Renal pelvis (tissue), 12 donors: ENCODE measurements around the gene BLM. TPM values are rescaled to one million over a fixed set of nuclear protein-coding genes. Genes with fewer than 3 reads are reported as not detected.
A peak's percentile ranks its signal among the peaks of the same experiment; 100 is the strongest.
"Not testable (repeated sequence)": the region's sequence is repeated elsewhere in the genome, so short reads cannot be mapped to it uniquely, and the experiment has no call there.

Experiments
- DNase-seq: peaks from one replicate; pipeline ENCODE4 v3.0.0-alpha.2; 2013
- long read RNA-seq, 16 experiments: transcript quantifications; one replicate each; lab custom pipeline, GENCODE V29; 2026
- polyA plus RNA-seq, 3 donors: library from polyadenylated mRNA; unstranded; fragments of 120-200 nt; gene quantifications; one replicate each; pipeline ENCODE4 v1.2.1, GENCODE V29; 2013; ENCODE audit not compliant: insufficient read length in 3 of 3

Gene BLM
- polyA plus RNA-seq: 10 to 100 TPM; 11.2 to 13.6 (median 13.5) TPM
- long read RNA-seq, donor 1, full-length matches to known transcripts: 1 of 1 reads
- long read RNA-seq, donor 1, partial matches to known transcripts: 0 of 1 reads
- long read RNA-seq, donor 1, other reads (novel, unspliced or antisense): 0 of 1 reads
- long read RNA-seq, donor 2, full-length matches to known transcripts: 1 of 1 reads
- long read RNA-seq, donor 2, partial matches to known transcripts: 0 of 1 reads
- long read RNA-seq, donor 2, other reads (novel, unspliced or antisense): 0 of 1 reads
- long read RNA-seq, donor 3: 0 reads
- long read RNA-seq, donor 4, full-length matches to known transcripts: 1 of 1 reads
- long read RNA-seq, donor 4, partial matches to known transcripts: 0 of 1 reads
- long read RNA-seq, donor 4, other reads (novel, unspliced or antisense): 0 of 1 reads
- long read RNA-seq, donor 5: 0 reads
- long read RNA-seq, donor 6, full-length matches to known transcripts: 1 of 1 reads
- long read RNA-seq, donor 6, partial matches to known transcripts: 0 of 1 reads
- long read RNA-seq, donor 6, other reads (novel, unspliced or antisense): 0 of 1 reads
- long read RNA-seq, donor 7: 0 reads
- long read RNA-seq, donor 8: 0 reads
- long read RNA-seq, donor 9: 0 reads
- long read RNA-seq, donor 10, partial matches to known transcripts: 0 of 1 reads
- long read RNA-seq, donor 10, other reads (novel, unspliced or antisense): 0 of 1 reads
- long read RNA-seq, donor 11: 0 reads
- long read RNA-seq, donor 12: 0 reads
- long read RNA-seq, donor 13: 0 reads
- long read RNA-seq, donor 14: 0 reads
- long read RNA-seq, donor 15: 0 reads
- long read RNA-seq, donor 16: 0 reads

DNA sequence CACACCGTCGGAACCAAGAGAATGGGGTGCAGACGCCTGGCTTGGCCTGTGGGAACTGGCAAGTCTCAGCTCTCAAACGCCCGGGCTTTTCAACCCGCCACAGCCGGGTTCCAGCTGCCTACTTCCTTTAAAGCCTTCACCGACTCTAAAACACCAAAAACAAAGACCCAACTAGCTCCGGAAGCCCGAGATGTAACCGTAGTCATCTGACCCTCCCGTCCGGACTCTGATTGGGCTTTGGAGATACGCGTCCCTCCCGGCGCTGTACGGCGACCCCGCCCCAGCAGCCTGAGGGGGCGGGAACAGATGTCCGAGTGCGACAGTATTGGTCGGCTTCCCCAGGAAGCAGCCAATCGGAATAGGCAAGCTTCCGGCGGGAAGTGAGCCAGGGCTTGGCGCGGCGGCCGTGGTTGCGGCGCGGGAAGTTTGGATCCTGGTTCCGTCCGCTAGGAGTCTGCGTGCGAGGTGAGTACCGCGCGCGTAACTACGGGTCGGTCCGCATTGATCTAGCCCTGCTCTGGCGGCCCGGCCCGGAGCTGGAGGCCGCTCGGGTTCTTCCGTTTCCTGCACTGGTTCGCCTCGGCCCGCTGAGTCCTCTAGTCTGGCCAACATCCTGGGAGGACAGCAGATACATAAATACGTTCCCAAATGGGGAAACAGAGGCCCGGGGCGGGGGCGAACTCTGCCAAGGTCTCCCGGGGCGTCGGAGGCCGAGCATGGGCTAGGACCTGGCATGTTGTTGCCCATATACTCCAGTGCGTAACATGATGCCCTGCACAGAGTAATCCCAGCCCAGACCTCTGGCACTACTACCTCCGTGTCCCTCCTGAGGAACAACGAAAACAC, at the start of gene BLM:
Gene BLM (plus strand): TSS at position 371 of the 846 bp plus-strand sequence. CDS start 30,047 bp downstream, outside the sequence.
- peak; percentile 97 for DNase-seq

DNA sequence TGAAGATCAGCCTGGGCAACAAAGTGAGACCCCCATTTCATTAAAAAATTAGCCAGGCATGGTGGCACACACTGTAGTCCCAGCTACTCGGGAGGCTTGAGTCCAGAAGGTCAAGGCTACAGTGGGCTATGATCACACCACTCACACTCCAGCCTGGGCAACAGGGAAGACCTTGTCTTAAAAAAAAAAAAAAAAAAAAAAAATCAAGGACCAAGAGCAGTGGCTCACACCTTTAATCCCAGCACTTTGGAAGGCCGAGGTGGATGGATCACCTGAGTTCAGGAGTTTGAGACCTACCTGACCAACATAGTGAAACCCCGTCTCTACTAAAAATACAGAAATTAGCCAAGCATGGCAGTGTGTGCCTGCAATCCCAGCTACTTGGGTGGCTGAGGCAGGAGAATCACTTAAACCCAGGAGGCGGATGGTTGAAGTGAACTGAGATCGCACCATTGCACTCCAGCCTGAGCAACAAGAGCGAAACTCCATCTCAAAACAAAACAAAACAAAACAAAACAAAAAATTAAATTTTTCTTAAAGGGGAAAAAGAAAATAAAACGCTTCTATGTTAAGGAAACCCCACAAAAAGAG, 49.3 kb upstream of the BLM start:
- DNase-seq: not testable (repeated sequence)

DNA sequence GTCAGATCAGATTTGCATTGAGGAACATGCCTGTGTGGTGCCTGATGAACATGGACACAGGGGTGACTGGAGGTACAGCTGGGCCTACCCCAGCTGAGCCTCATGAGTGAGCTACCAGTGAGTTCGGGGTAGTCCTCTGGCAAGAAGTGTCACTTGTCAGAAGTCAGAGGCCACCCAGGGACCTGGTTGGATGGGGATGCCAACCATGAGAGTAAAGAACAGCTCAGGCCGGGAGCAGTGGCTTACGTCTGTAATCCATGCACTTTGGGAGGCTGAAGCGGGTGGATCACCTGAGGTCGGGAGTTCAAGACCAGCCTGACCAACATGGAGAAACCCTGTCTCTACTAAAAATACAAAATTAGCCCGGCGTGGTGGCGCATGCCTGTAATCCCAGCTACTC, 46.5 kb upstream of the BLM start:
- not testable (repeated sequence) for DNase-seq

DNA sequence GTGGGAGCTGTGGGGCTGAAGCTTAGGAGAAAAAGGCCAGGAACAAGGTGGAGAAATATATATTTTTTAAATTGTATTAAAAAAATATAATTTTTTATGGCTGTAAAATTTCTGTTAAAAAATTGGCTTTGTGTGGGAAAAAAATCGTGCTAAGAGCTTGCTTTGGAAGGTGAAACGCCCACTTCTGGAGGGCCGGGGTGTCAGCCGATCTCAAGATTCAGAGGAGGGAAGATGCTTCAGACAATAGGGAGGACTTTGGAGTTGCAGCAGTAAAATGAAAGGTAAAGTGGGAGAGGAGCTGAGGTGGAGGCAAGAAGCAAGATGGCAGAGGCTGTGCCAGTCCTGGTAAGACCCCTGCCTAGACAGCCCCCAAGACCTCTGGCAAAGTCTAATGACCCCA, 45.9 kb upstream of the BLM start:
- no peak for DNase-seq

DNA sequence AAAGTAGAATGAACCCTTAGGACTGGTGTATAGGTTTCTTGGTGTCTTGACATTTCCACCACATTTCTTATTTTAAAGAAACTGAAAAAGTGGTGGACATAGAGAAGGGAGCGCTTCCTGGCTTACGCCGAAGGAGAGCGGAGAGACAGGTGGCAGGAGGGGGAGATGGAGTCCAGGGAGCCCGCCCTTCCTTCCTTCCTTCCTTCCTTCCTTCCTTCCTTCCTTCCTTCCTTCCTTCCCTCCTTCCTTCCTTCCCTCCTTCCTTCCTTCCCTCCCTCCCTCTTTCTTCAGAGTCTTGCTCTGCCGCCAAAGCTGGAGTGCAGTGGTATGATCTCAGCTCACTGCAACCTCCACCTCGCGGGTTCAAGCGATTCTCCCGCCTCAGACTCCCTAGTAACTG, 43.8 kb upstream of the BLM start:
- not testable (repeated sequence) for DNase-seq

DNA sequence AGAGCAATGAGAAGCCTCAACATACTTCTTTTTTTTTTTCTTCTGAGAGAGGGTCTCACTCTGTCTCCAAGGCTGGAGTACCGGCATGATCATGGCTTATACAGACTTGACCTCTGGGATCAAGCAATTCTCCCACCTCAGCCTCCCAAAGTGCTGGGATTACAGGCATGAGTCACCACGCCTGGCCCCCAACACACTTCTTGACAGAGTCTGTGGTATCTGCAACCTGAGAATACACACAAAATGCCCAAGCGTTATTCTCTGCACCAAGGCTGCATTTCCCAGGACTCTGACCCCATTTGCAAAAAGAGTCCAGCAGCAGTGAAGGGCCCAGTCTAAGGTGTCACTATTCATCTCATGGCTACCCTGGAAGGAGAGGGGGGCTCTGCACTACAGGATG, 42.7 kb upstream of the BLM start:
- DNase-seq: no peak

DNA sequence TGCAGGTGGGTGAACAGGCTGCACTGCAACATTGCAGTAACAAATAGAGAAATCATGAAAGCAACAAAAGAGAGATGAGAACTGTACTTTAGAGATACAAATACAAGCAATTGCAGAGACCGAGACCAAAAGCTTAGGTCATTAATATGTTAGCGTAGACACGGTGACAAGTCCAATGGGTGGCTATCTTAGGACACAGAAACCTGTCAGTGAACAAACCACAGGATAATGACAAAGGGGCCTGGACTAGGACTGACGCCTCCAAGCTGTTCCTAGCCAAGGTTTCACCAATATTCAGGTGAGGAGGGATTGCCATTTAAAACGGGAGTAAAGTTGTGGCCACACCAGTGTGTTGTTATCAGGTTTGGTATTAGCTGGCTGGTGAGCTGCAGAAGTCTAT, 41.7 kb upstream of the BLM start:
- DNase-seq: no peak

DNA sequence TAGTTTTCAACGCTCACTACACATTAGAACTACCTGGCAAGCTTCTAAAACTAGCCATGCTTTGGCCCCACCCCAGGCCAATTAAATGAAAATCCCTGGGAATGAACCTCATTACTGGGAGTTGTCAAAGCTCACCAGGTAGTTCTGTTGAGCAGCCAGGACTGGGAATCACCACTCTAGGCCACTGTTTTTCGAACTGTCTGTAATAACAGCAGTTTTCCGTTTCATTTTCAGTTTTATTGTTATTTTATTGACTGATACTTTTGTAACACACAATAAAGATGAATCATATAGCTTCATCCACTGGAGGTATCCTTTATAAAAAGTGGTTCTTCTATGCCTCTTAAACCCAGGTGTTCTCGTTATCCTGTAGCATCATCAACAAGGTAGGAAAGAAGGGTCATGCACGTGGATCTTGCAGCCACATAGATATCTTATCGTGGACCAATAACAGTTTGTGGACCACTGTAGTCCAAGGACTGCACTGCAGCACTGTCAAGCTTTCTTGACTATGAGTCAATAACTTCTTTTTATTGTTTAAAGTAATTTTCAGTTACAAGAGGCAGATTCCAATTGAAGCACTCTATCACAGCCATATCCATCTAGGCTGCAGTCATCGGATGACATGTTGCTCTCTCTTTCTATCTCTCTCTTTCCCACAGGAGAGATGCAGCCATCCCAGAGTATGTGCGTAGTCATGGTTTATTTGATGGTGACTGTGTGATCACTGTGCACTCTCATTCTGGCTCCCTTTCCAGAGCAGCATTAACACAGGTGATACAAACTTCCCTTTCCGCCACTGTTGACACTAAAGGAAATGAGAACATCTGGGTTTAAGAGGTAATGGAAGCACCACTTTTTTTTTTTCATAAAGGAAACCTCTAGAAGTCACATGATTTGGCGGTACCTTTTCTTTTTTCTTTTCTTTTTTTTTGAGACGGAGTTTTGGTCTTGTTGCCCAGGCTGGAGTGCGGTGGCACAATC, 39.0 kb upstream of the BLM start:
- DNase-seq: no peak

DNA sequence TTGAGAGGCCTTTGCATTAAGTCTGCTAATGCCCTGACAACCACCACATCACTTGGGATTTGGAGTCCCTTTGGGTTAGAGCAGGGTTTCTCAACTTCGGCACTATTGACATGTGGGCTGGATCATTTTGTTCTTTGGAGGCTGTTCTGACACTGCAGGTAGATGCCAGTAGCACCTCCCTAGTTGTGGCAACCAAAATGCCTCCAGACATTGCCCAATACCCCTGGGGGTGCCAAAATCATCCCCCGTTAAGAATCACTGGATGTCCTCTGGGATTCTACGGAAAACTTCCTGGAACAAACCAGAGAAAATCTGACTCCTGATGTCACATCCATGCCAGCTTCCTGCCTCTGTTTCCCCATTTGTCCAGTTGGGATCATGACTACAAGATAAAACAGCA, 37.2 kb upstream of the BLM start:
- no peak for DNase-seq

DNA sequence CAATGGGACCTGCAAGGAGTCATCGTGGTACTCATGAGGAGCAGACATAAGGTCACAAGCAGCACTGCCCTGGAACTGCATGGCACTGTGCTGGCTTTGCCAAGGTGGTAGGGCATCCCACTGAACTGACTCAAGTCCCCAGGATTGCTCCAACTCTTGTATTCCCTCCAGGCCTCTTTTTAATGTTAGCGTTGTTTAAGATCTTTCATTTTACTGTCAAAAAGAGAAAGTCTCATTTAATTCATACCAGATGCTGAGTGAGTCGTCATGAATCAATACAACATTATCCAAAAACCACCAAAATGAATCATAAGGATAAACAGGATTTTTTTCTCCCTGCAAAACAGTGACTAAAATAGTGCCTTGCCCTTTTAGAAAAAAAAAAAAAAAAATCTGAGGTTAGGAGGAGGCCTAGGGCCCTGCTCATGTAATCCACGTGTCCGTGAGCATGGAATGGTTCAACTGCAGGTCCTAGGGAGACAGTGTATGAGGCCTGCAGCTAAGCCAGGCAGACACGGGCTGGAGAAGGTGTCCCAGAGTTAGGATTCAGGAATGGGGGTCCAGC, 36.7 kb upstream of the BLM start:
- DNase-seq: no peak

DNA sequence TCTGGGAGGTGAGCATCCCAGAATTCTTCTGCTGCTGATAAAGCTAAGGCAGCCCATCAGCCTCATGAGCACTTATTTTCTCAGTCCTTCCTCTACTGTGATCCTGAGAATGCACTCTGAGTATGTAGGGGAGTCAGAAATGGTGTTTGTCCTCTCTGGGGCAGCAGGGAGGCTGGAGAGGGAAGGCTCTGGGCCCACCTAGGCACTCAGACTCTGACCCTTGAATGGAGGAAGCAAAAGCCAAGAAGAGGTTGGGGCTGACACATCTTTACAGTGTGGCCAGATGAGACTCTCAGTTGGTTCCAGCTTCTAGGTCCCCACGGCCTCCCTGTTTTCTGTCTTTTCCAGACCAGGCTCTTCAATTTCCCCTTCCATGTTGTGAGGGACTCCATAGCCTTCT, 36.1 kb upstream of the BLM start:
- DNase-seq: no peak

DNA sequence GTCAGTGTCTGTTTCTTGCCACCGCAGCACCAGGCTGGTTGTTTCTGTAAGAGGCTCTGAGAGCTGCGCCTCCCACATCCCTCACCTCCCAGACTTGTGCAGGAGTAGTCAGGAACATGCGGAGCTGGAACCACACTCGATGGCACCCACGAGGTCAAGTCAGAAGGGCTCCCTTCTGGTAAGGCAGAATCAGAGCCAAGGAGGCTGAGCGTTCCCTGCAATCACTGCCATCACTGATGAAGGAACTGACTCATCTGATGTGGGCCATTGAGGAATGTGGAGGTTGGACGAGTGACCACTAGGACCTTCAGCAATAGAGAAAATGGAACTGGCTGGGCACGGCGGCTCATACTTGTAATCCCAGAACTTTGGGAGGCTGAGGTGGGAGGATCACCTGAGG, 35.7 kb upstream of the BLM start:
- DNase-seq: no peak

DNA sequence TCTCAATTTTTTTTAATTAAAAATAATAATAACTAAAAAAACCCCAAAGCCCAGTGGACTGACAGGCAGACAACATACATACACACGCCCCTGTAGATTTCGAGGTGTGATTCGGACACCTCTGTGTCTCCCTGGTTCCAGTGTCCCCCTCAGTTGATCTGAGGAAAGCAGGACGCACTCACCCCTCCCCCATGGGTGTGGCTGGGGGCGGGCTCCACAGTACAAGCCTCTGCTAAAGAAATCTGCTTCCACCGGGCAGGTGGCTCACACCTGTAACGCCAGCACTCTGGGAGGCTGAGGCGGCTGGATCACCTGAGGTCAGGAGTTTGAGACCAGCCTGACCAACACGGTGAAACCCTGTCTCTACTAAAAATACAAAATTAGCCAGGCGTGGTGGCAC, 33.8 kb upstream of the BLM start:
- no peak for DNase-seq

DNA sequence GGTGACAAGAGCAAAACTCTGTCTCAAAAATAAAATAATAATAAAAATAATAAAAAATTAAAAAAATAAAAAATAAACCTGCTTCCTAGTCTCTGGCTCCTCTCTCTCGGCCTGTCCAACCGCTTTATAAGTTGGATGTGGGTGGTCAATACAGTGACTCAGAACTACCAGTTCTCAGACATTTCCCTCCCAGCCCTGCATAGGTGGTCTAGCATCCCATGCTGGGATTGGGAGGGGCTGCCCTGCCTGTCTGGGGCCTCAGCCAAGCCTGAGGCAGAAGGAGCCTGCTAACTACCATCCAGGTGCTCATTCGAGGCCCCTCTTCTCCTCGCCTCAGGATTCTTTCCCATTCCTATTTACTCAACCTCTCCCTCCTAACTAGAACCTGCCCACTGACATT, 33.3 kb upstream of the BLM start:
- no peak for DNase-seq

DNA sequence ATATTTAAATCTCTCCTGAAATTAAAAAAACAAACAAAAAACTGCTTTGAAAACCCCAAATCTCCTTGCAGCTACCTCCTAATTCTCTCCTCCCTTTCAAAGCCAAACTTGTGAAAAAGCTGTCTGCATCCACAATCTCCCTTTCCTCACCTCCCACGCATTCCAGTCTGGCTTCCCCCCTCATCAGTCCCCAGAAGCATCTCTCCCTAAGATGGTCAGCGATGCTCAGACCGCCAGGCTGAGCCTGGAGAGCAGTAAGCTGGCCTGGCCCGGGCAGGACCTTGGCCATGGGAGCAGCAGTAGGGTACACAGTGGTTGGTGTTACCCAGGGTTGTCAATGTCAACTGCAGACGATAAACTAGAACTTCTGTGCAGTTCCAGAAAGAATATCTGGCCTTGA, 32.9 kb upstream of the BLM start:
- peak; percentile 48 for DNase-seq

DNA sequence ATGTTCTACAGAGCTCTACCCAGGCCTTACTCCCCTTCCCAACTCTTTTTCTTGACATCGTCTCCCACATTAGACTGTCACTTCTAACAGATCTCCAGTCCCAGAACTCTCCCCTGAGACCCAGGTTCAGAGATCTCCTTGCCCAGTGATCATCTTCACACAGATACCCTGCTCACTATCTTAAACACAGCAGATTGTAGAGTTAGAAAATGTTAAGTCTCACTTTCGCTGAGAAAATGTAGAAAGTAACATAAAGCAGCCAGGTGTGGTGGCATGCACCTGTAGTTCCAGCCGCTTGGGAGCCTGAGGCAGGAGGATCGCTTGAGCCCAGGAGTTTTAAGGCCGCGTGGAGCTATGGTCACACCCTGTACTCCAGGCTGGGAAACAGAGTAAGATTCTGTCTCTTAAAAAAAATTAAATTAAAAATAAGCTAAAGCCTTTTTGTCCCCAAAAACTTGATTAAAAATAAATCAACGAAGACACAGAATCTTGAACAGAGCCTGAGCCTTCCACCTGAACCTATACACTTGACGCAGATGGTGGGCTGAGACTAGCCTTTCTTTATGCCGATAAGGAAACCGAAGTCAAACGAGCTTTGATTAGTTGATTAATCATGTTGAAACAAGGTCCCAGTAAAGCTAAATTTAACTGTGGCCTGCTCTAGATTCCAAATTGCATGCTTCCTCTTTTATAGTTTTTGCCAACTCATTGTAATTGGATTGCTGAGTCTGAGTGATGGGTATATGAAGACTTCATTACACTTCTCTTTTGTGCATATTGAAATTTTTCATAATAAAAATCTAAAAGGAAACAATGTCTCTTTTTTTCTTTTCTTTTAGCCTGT, 31.3 kb upstream of the BLM start:
- DNase-seq: no peak

DNA sequence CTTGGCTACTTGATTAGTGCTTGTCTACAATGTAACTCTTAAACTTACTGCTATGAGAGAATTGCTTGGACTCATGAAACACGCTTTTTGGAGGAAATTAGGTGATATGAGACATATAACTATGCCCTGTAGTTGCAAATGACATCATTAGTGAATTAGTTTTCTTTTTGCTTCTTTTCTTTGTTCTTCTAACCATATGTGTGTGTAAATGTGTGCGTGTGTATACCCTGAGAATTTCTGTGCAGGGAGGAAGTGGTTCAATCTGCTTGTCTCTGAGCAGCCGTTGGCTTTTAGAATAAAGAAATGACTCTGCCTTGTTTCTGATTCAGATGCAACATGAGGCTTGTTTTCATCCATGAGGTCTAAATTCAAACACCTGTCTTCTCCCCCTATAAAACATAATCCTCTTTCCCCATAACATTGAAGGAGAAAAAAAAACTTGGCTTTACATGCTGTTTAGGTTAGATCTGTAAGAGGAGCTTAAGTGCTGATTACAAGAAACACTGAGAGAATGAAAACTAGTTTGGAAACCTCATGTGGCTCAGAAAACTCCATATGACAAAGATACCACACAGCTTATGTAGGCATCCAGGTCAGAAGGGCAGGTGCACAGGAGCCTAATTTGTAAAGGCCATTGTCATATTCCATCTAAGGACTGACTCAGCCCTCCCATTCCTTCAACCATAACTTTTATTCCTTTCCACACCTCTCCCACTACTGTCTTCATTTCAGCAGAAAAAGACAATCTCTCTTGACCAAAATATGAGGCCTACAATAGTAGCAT, 30.5 kb upstream of the BLM start:
- no peak for DNase-seq

DNA sequence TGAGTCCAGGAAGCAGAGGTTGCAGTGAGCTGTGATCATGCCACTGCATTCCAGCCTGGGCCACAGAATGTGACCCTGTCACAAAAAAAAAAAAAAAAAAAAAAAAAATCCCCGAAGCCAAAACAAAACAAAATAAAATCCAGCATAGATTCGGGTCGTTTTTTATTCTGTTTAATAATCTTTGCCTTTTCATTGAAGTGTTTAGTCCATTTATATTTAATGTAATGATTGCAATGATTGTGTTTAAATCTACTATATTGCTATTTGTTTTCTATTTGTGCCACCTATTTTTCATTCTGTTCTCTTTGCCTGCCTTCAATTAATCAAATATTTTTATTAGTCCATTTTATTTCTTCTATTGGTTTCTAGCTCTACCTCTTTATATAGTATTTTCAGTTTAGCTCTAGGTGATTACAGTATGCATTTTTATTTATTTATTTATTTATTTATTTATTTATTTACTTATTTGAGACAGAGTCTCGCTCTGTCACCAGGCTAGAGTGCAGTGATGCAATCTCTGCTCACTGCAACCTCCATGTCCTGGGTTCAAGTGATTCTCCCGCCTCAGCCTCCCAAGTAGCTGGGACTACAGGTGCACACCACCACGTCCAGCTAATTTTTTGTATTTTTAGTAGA, 27.7 kb upstream of the BLM start:
- not testable (repeated sequence) for DNase-seq
